Stimulated activated naive B cell treated with anti-CD40 and anti-IgM and Interleukin-4, amounts not matched to agents 10 μg/mL and 1 μg/mL and 100 μg/mL, for 72 hours (primary cell): Measurements from ENCODE around the gene ATXN10.

Source experiments
- ATAC-seq, 2 donors: fragments of 150-1000 bp; cut with Tn5 transposase; replicated peaks; 2 replicates each; pipeline ENCODE4 v1.10.0; 2021; ENCODE audit warnings: moderate library complexity in 1 of 2
- DNase-seq: peaks from one replicate; pipeline ENCODE4 v3.0.0; 2021
- H3K27ac Mint-ChIP-seq: one replicate; pipeline ENCODE4 v1.8.0; 2022; ENCODE audit warnings: mild to moderate bottlenecking, mixed read lengths
- H3K27me3 Mint-ChIP-seq, 2 donors: one replicate each; pipeline ENCODE4 v1.8.0; 2022; ENCODE audit warnings: mixed read lengths in 2 of 2
- H3K36me3 Mint-ChIP-seq, 2 donors: one replicate each; pipeline ENCODE4 v1.8.0; 2022; ENCODE audit warnings: mixed read lengths in 2 of 2, mild to moderate bottlenecking in 1 of 2
- H3K4me1 Mint-ChIP-seq, 2 donors: one replicate each; pipeline ENCODE4 v1.8.0; 2022; ENCODE audit warnings: mixed read lengths in 2 of 2, mild to moderate bottlenecking in 1 of 2
- H3K4me3 Mint-ChIP-seq, 2 donors: one replicate each; pipeline ENCODE4 v1.8.0; 2022; ENCODE audit warnings: mild to moderate bottlenecking in 2 of 2, mixed read lengths in 2 of 2, moderate library complexity in 1 of 2
- H3K9me3 Mint-ChIP-seq, 2 donors: one replicate each; pipeline ENCODE4 v1.8.0; 2022; ENCODE audit warnings: mixed read lengths in 2 of 2, mild to moderate bottlenecking in 1 of 2

Gene ATXN10

GRCh38 chr22:45876136-45877035 is 204.8 kb downstream of the ATXN10 start:
- peaks cover 37 to 75% of the 10 kb centered on the region in 2 donors for H3K27me3 Mint-ChIP-seq
- no peak overlapping the region for H3K4me3 Mint-ChIP-seq
- H3K9me3 Mint-ChIP-seq = peaks cover 8 to 10% of the 10 kb centered on the region in 2 donors
- H3K27ac Mint-ChIP-seq = no peak overlapping the region
- DNase-seq = no peak
- H3K36me3 Mint-ChIP-seq = peaks cover 4 to 5% of the 10 kb centered on the region in 2 donors
- no peak for ATAC-seq
- H3K4me1 Mint-ChIP-seq = peaks cover 6 to 8% of the 10 kb centered on the region in 2 donors

- ATAC-seq = no peak
- Mint-ChIP-seq H3K27ac (no peak overlapping the region), H3K27me3 (peaks cover 37 to 81% of the 10 kb centered on the region in 2 donors), H3K36me3 (peaks cover 4 to 5% of the 10 kb centered on the region in 2 donors), H3K4me1 (peaks cover 6 to 8% of the 10 kb centered on the region in 2 donors), H3K9me3 (peaks cover 8 to 10% of the 10 kb centered on the region in 2 donors), H3K4me3 (no peak overlapping the region)
- DNase-seq = no peak
Measured at GRCh38 chr22:45877036-45877380, 205.4 kb downstream of the ATXN10 start.

GRCh38 chr22:45877651-45878050 is 206.0 kb downstream of the ATXN10 start:
- peaks cover 4% of the 10 kb centered on the region in 2 donors for H3K36me3 Mint-ChIP-seq
- DNase-seq (no peak), ATAC-seq (no peak)
- peaks cover 44 to 85% of the 10 kb centered on the region in 2 donors for H3K27me3 Mint-ChIP-seq
- no peak overlapping the region for H3K27ac Mint-ChIP-seq
- H3K9me3 Mint-ChIP-seq = peaks cover 6 to 8% of the 10 kb centered on the region in 2 donors
- peaks cover 6 to 8% of the 10 kb centered on the region in 2 donors for H3K4me1 Mint-ChIP-seq
- no peak overlapping the region for H3K4me3 Mint-ChIP-seq

- H3K36me3 Mint-ChIP-seq = no peaks in the 10 kb centered on the region
- ATAC-seq (no peak), DNase-seq (no peak)
- H3K9me3 Mint-ChIP-seq = peaks cover 2% of the 10 kb centered on the region in 2 donors
- peaks cover 6 to 8% of the 10 kb centered on the region in 2 donors for H3K4me1 Mint-ChIP-seq
- no peak overlapping the region for H3K27ac Mint-ChIP-seq
- peaks cover 45 to 83% of the 10 kb centered on the region in 2 donors for H3K27me3 Mint-ChIP-seq
- no peak overlapping the region for H3K4me3 Mint-ChIP-seq
Measured at GRCh38 chr22:45878051-45878781, 206.6 kb downstream of the ATXN10 start.

- peaks cover 6 to 8% of the 10 kb centered on the region in 2 donors for H3K4me1 Mint-ChIP-seq
- H3K4me3 Mint-ChIP-seq = no peak overlapping the region
- ATAC-seq (no peak), DNase-seq (no peak)
- no peaks in the 10 kb centered on the region for H3K36me3 Mint-ChIP-seq
- peaks cover 53 to 88% of the 10 kb centered on the region in 2 donors for H3K27me3 Mint-ChIP-seq
- H3K9me3 Mint-ChIP-seq = no peaks in the 10 kb centered on the region
- no peak overlapping the region for H3K27ac Mint-ChIP-seq
Measured at GRCh38 chr22:45878901-45879551, 207.4 kb downstream of the ATXN10 start.

- no peaks in the 10 kb centered on the region for H3K36me3 Mint-ChIP-seq
- H3K9me3 Mint-ChIP-seq = no peaks in the 10 kb centered on the region
- H3K27ac Mint-ChIP-seq = peak overlapping the region; percentile 14
- peaks cover 53 to 87% of the 10 kb centered on the region in 2 donors for H3K27me3 Mint-ChIP-seq
- no peak overlapping the region for H3K4me3 Mint-ChIP-seq
- DNase-seq = no peak
- no peak for ATAC-seq
- peaks cover 6 to 8% of the 10 kb centered on the region in 2 donors for H3K4me1 Mint-ChIP-seq
Measured at GRCh38 chr22:45879552-45879949, 207.9 kb downstream of the ATXN10 start.

GRCh38 chr22:45880091-45880715 is 208.6 kb downstream of the ATXN10 start:
- no peak for DNase-seq
- Mint-ChIP-seq H3K27ac (peak overlapping the region; percentile 37), H3K27me3 (peaks cover 58 to 87% of the 10 kb centered on the region in 2 donors), H3K9me3 (no peaks in the 10 kb centered on the region), H3K4me3 (no peak overlapping the region), H3K36me3 (no peaks in the 10 kb centered on the region), H3K4me1 (peaks cover 6 to 8% of the 10 kb centered on the region in 2 donors)
- ATAC-seq = no peak

- H3K4me1 Mint-ChIP-seq = peaks cover 6 to 8% of the 10 kb centered on the region in 2 donors
- no peak overlapping the region for H3K27ac Mint-ChIP-seq
- no peak overlapping the region for H3K4me3 Mint-ChIP-seq
- no peaks in the 10 kb centered on the region for H3K36me3 Mint-ChIP-seq
- peaks cover 62 to 92% of the 10 kb centered on the region in 2 donors for H3K27me3 Mint-ChIP-seq
- DNase-seq (no peak), ATAC-seq (no peak)
- H3K9me3 Mint-ChIP-seq = no peaks in the 10 kb centered on the region
Measured at GRCh38 chr22:45880716-45881523, 209.3 kb downstream of the ATXN10 start.

GRCh38 chr22:45881524-45881875 is 209.9 kb downstream of the ATXN10 start:
- no peaks in the 10 kb centered on the region for H3K36me3 Mint-ChIP-seq
- H3K4me3 Mint-ChIP-seq = no peak overlapping the region
- no peaks in the 10 kb centered on the region for H3K9me3 Mint-ChIP-seq
- ATAC-seq = no peak
- H3K27me3 Mint-ChIP-seq = peaks cover 66 to 93% of the 10 kb centered on the region in 2 donors
- no peak for DNase-seq
- H3K27ac Mint-ChIP-seq = no peak overlapping the region
- H3K4me1 Mint-ChIP-seq = peaks cover 6 to 8% of the 10 kb centered on the region in 2 donors

GRCh38 chr22:45882881-45883810 is 211.5 kb downstream of the ATXN10 start:
- no peak overlapping the region for H3K27ac Mint-ChIP-seq
- no peak overlapping the region for H3K4me3 Mint-ChIP-seq
- peaks cover 62 to 81% of the 10 kb centered on the region in 2 donors for H3K27me3 Mint-ChIP-seq
- peaks cover 1 to 8% of the 10 kb centered on the region in 2 donors for H3K4me1 Mint-ChIP-seq
- H3K36me3 Mint-ChIP-seq = no peaks in the 10 kb centered on the region
- no peak for DNase-seq
- no peak for ATAC-seq
- H3K9me3 Mint-ChIP-seq = no peaks in the 10 kb centered on the region

- Mint-ChIP-seq H3K27ac (no peak overlapping the region), H3K4me3 (no peak overlapping the region), H3K9me3 (no peaks in the 10 kb centered on the region), H3K4me1 (peaks cover 1 to 3% of the 10 kb centered on the region in 2 donors), H3K36me3 (no peaks in the 10 kb centered on the region), H3K27me3 (peaks cover 62 to 81% of the 10 kb centered on the region in 2 donors)
- DNase-seq (no peak), ATAC-seq (no peak)
Measured at GRCh38 chr22:45883811-45884170, 212.2 kb downstream of the ATXN10 start.

GRCh38 chr22:45884201-45885062 is 212.8 kb downstream of the ATXN10 start:
- no peak for DNase-seq
- Mint-ChIP-seq H3K4me1 (no peaks in the 10 kb centered on the region), H3K27me3 (peaks cover 58 to 78% of the 10 kb centered on the region in 2 donors), H3K9me3 (no peaks in the 10 kb centered on the region), H3K36me3 (no peaks in the 10 kb centered on the region), H3K27ac (no peak overlapping the region), H3K4me3 (no peak overlapping the region)
- ATAC-seq = no peak
